H9 (cell line): ENCODE measurements around the gene SLX4IP. TPM values are rescaled to one million over a fixed set of nuclear protein-coding genes. Genes with fewer than 3 reads are reported as not detected.

Experiments
- DNase-seq: peaks from one replicate; pipeline ENCODE4 v3.0.0-alpha.2; 2017
- H2AFZ ChIP-seq: one replicate; pipeline ENCODE4 v1.6.1; 2013; ENCODE audit warnings: mild to moderate bottlenecking, low read length, control low read depth, moderate library complexity
- H2AK5ac ChIP-seq: 2 replicates; pipeline ENCODE4 v1.6.1; 2013; ENCODE audit warnings: low read length, control low read depth, mixed read lengths; ENCODE audit not compliant: insufficient read length
- H2BK120ac ChIP-seq: one replicate; pipeline ENCODE4 v1.6.1; 2013; ENCODE audit warnings: low read depth, mild to moderate bottlenecking, low read length, control low read depth, inconsistent platforms; ENCODE audit not compliant: poor library complexity, severe bottlenecking
- H2BK12ac ChIP-seq: 2 replicates; pipeline ENCODE4 v1.6.1; 2013; ENCODE audit warnings: low read length, control low read depth, mixed read lengths, low read depth; ENCODE audit not compliant: insufficient read length
- H2BK15ac ChIP-seq: 2 replicates; pipeline ENCODE4 v1.6.1; 2013; ENCODE audit warnings: low read depth, low read length, control low read depth
- H2BK20ac ChIP-seq: one replicate; pipeline ENCODE4 v1.6.1; 2013; ENCODE audit warnings: low read depth, mild to moderate bottlenecking, low read length, control low read depth, inconsistent platforms; ENCODE audit not compliant: poor library complexity, severe bottlenecking
- H2BK5ac ChIP-seq: 2 replicates; pipeline ENCODE4 v1.6.1; 2013; ENCODE audit warnings: low read length, control low read depth, mixed read lengths; ENCODE audit not compliant: insufficient read length
- H3K14ac ChIP-seq: 2 replicates; pipeline ENCODE4 v1.6.1; 2013; ENCODE audit warnings: low read length, control low read depth; ENCODE audit not compliant: insufficient read depth
- H3K18ac ChIP-seq: 2 replicates; pipeline ENCODE4 v1.6.1; 2013; ENCODE audit warnings: low read depth, mild to moderate bottlenecking, mixed read lengths, low read length, control low read depth; ENCODE audit not compliant: insufficient read length
- H3K23ac ChIP-seq: 2 replicates; pipeline ENCODE4 v1.6.1; 2013; ENCODE audit warnings: low read length, control low read depth, mixed read lengths, low read depth; ENCODE audit not compliant: insufficient read length
- H3K23me2 ChIP-seq: 2 replicates; pipeline ENCODE4 v1.6.1; 2013; ENCODE audit warnings: low read depth, mild to moderate bottlenecking, mixed read lengths, low read length, control low read depth; ENCODE audit not compliant: insufficient read length, poor library complexity, severe bottlenecking
- H3K27ac ChIP-seq: 2 replicates; pipeline ENCODE4 v1.5.1; 2013; ENCODE audit warnings: low read length, control low read depth, mixed read lengths, low read depth; ENCODE audit not compliant: insufficient read length
- H3K27me3 ChIP-seq: 2 replicates; pipeline ENCODE4 v1.6.1; 2013; ENCODE audit warnings: low read length, control low read depth, inconsistent platforms; ENCODE audit not compliant: insufficient read depth
- H3K4ac ChIP-seq: 2 replicates; pipeline ENCODE4 v1.6.1; 2013; ENCODE audit warnings: low read depth, mild to moderate bottlenecking, control low read depth, inconsistent platforms, low read length, moderate library complexity
- H3K4me1 ChIP-seq: 2 replicates; pipeline ENCODE4 v1.6.1; 2013; ENCODE audit warnings: low read length, control low read depth, inconsistent platforms; ENCODE audit not compliant: insufficient read depth
- H3K4me2 ChIP-seq: 2 replicates; pipeline ENCODE4 v1.6.1; 2013; ENCODE audit warnings: low read length, control low read depth, mixed read lengths; ENCODE audit not compliant: insufficient read length, insufficient read depth
- H3K56ac ChIP-seq: 2 replicates; pipeline ENCODE4 v1.6.1; 2013; ENCODE audit warnings: low read depth, mild to moderate bottlenecking, mixed read lengths, low read length, control low read depth; ENCODE audit not compliant: insufficient read length
- H3K79me1 ChIP-seq: 2 replicates; pipeline ENCODE4 v1.6.1; 2013; ENCODE audit warnings: low read depth, mild to moderate bottlenecking, moderate library complexity, low read length, control low read depth, inconsistent platforms; ENCODE audit not compliant: insufficient read depth, poor library complexity, severe bottlenecking
- H3K79me2 ChIP-seq: 2 replicates; pipeline ENCODE4 v1.6.1; 2013; ENCODE audit warnings: low read length, control low read depth, inconsistent platforms; ENCODE audit not compliant: insufficient read depth
- H3K9ac ChIP-seq: 2 replicates; pipeline ENCODE4 v1.6.1; 2013; ENCODE audit warnings: low read length, control low read depth, mixed read lengths; ENCODE audit not compliant: insufficient read length; ENCODE audit errors: extremely low read depth
- H3K9me3 ChIP-seq: one replicate; pipeline ENCODE4 v1.6.1; 2013; ENCODE audit warnings: low read depth, low read length, inconsistent platforms; ENCODE audit not compliant: control insufficient read depth
- H3T11ph ChIP-seq: one replicate; pipeline ENCODE4 v1.6.1; 2013; ENCODE audit warnings: mild to moderate bottlenecking, low read length, control low read depth, inconsistent platforms
- H4K20me1 ChIP-seq: one replicate; pipeline ENCODE4 v1.6.1; 2013; ENCODE audit not compliant: control insufficient read depth, insufficient read length, insufficient read depth
- H4K5ac ChIP-seq: 2 replicates; pipeline ENCODE4 v1.6.1; 2013; ENCODE audit warnings: low read depth, mild to moderate bottlenecking, mixed read lengths, low read length, control low read depth; ENCODE audit not compliant: insufficient read length
- H4K8ac ChIP-seq: replicated peaks from 2 replicates; pipeline ENCODE4 v1.6.1; 2013; ENCODE audit warnings: low read length, control low read depth, mixed read lengths, low read depth; ENCODE audit not compliant: insufficient read length
- H4K91ac ChIP-seq: 2 replicates; pipeline ENCODE4 v1.6.1; 2013; ENCODE audit warnings: low read depth, mild to moderate bottlenecking, moderate library complexity, mixed read lengths, low read length, control low read depth; ENCODE audit not compliant: insufficient read length
- H3K27ac Mint-ChIP-seq, 3 experiments: 2 replicates in 2 of 3; 3 replicates in 1 of 3; pipeline ENCODE4 v1.8.0; 2020 to 2021; ENCODE audit warnings: mixed read lengths in 3 of 3, mild to moderate bottlenecking in 1 of 3, moderate library complexity in 1 of 3
- H3K27me3 Mint-ChIP-seq: 2 replicates; pipeline ENCODE4 v1.8.0; 2021; ENCODE audit warnings: low read depth, mild to moderate bottlenecking, moderate library complexity, mixed read lengths
- H3K36me3 Mint-ChIP-seq, 3 experiments: 2 replicates in 2 of 3; 3 replicates in 1 of 3; pipeline ENCODE4 v1.8.0; 2020 to 2021; ENCODE audit warnings: low read depth in 3 of 3, mixed read lengths in 3 of 3; ENCODE audit not compliant: insufficient read depth in 1 of 3
- H3K4me1 Mint-ChIP-seq, 2 experiments: 2 replicates each; pipeline ENCODE4 v1.8.0; 2020; ENCODE audit warnings: mixed read lengths in 2 of 2
- H3K4me3 Mint-ChIP-seq, 2 experiments: 2 replicates in 1 of 2; 3 replicates in 1 of 2; pipeline ENCODE4 v1.8.0; 2020 to 2021; ENCODE audit warnings: mild to moderate bottlenecking in 2 of 2, mixed read lengths in 2 of 2, moderate library complexity in 1 of 2
- H3K9me3 Mint-ChIP-seq, 2 experiments: 2 replicates in 1 of 2; 3 replicates in 1 of 2; pipeline ENCODE4 v1.8.0; 2020; ENCODE audit warnings: mild to moderate bottlenecking in 2 of 2, mixed read lengths in 2 of 2, moderate library complexity in 1 of 2
- CTCF ChIP-seq: fragments of 200-600 bp; sonication (generic); conservative IDR thresholded peaks from 3 replicates; pipeline ENCODE4 v1.8.0; 2021; ENCODE audit warnings: antibody characterized with exemption, mild to moderate bottlenecking
- WGBS: extraction: QIAGEN DNeasy Blood & Tissue Kit; methylation state at CpG from one replicate; pipeline ENCODE4 v1.1.7; 2013; ENCODE audit warnings: missing lambda C conversion rate, low lambda C conversion rate, mixed read lengths; ENCODE audit not compliant: insufficient read length; ENCODE audit errors: extremely low coverage; 5-methylcytosine and 5-hydroxymethylcytosine counted together
- total RNA-seq: library from RNA; stranded (reverse); gene quantifications from 2 replicates; pipeline ENCODE4 v1.2.1, GENCODE V29; 2021

Gene SLX4IP
- total RNA-seq, 1 experiment from 2014 or later: 7.9 TPM

- no peak overlapping the region for H3K4ac ChIP-seq
- H3K4me1 ChIP-seq: no peaks in the 10 kb centered on the region
- peaks cover 0 to 1% (median 0%) of the 10 kb centered on the region in 3 experiments; a peak in 3 of 7 replicates for H3K36me3 Mint-ChIP-seq
- no peaks in the 10 kb centered on the region for H4K20me1 ChIP-seq
- H3K14ac ChIP-seq: no peak overlapping the region
- no peak for TF ChIP-seq CTCF
- no peak overlapping the region for H2BK120ac ChIP-seq
- no peak overlapping the region for H4K8ac ChIP-seq
- no peak overlapping the region for H4K91ac ChIP-seq
- peaks cover 4% of the 10 kb centered on the region; the same call in 1 of the 2 replicates for H3K79me2 ChIP-seq
- no peaks in the 10 kb centered on the region for H3K9me3 ChIP-seq
- no peak overlapping the region for H3K9ac ChIP-seq
- H3K18ac ChIP-seq: no peak overlapping the region
- H3K27ac Mint-ChIP-seq: peak overlapping the region in 1 of 3 experiments; percentile 51; a peak in 1 of 7 replicates
- no peak overlapping the region for H3T11ph ChIP-seq
- DNase-seq: no peak
- H2BK12ac ChIP-seq: no peak overlapping the region
- H2BK15ac ChIP-seq: no peak overlapping the region
- no peaks in the 10 kb centered on the region for H3K27me3 Mint-ChIP-seq
- no peaks in the 10 kb centered on the region for H3K27me3 ChIP-seq
- H2BK5ac ChIP-seq: no peak overlapping the region
- no peak overlapping the region for H3K56ac ChIP-seq
- H2AK5ac ChIP-seq: no peak overlapping the region
- H3K4me3 Mint-ChIP-seq: no peak overlapping the region
- no peak overlapping the region for H2BK20ac ChIP-seq
- peaks cover 1% of the 10 kb centered on the region for H3K23me2 ChIP-seq
- no peak overlapping the region for H4K5ac ChIP-seq
- H3K27ac ChIP-seq: no peak overlapping the region
- no peak overlapping the region for H3K4me2 ChIP-seq
- no peaks in the 10 kb centered on the region for H3K9me3 Mint-ChIP-seq
- H3K79me1 ChIP-seq: peaks cover 4% of the 10 kb centered on the region
- no CpG with 5 or more reads among the region's 4 CpGs for WGBS
- H3K4me1 Mint-ChIP-seq: peaks cover 5 to 11% of the 10 kb centered on the region in 2 experiments
- H2AFZ ChIP-seq: no peak overlapping the region
- no peak overlapping the region for H3K23ac ChIP-seq
These were observed 3.1 kb downstream of the SLX4IP start for GRCh38 chr20:10438217-10438616.
